OCI-LY7 (cell line): Measurements from ENCODE around the gene FDXR. TPM values are rescaled to one million over a fixed set of nuclear protein-coding genes. Genes with fewer than 3 reads are reported as not detected.

ENCODE experiments used
- BruUV-seq: library from RNA; stranded (reverse); fragments of 400-500 nt; replicated peaks from 2 replicates; lab custom pipeline; 2021; lab: Mats Ljungman, UMichigan
- CTCF ChIA-PET: fragments of 300-600 bp; sonication (Branson Sonifier 250); formaldehyde crosslinking; loops from one replicate; lab custom pipeline; 2022; ENCODE audit warnings: antibody characterized with exemption; ENCODE audit not compliant: unreplicated experiment; lab: Charles Lee
- POLR2A ChIA-PET: fragments of 300-600 bp; sonication (Branson Sonifier 250); formaldehyde crosslinking; loops from one replicate; lab custom pipeline; 2022; ENCODE audit warnings: antibody characterized with exemption; lab: Charles Lee
- DNase-seq: peaks from one replicate; pipeline ENCODE4 v3.0.0-alpha.2; 2015; ENCODE audit warnings: low spot score
- H2AFZ ChIP-seq: fragments of 200-600 bp; sonication (generic), shearing (Covaris generic); 2 replicates; pipeline ENCODE4 v1.6.1; 2014; ENCODE audit warnings: mild to moderate bottlenecking, antibody characterized with exemption, low read length, moderate library complexity
- H3K27ac ChIP-seq: fragments of 200-600 bp; sonication (generic); 2 replicates; pipeline ENCODE4 v1.5.1; 2014; ENCODE audit warnings: mixed run types, low read depth, mild to moderate bottlenecking, moderate library complexity, low read length, inconsistent platforms; ENCODE audit not compliant: poor library complexity, severe bottlenecking
- H3K36me3 ChIP-seq: fragments of 200-600 bp; sonication (generic); 2 replicates; pipeline ENCODE4 v1.6.1; 2014; ENCODE audit warnings: mild to moderate bottlenecking, antibody characterized with exemption, low read length, moderate library complexity, mixed read lengths; ENCODE audit not compliant: insufficient read depth
- H3K4me1 ChIP-seq: fragments of 200-600 bp; sonication (generic); 2 replicates; pipeline ENCODE4 v1.5.1; 2014; ENCODE audit warnings: mild to moderate bottlenecking, low read length; ENCODE audit not compliant: insufficient read depth, poor library complexity, severe bottlenecking
- H3K4me2 ChIP-seq: fragments of 200-600 bp; sonication (generic); 2 replicates; pipeline ENCODE4 v1.6.1; 2014; ENCODE audit warnings: mild to moderate bottlenecking, low read length
- H3K4me3 ChIP-seq: fragments of 200-600 bp; sonication (generic); 2 replicates; pipeline ENCODE4 v1.5.1; 2014; ENCODE audit warnings: mild to moderate bottlenecking, low read depth, low read length; ENCODE audit not compliant: poor library complexity, severe bottlenecking
- H3K79me2 ChIP-seq: fragments of 200-600 bp; sonication (generic); 2 replicates; pipeline ENCODE4 v1.6.1; 2016; ENCODE audit warnings: low read depth, mild to moderate bottlenecking, low read length, moderate library complexity, mixed read lengths; ENCODE audit not compliant: insufficient read depth
- H3K9me2 ChIP-seq: fragments of 200-600 bp; sonication (generic); 2 replicates; pipeline ENCODE4 v1.6.1; 2016; ENCODE audit warnings: mild to moderate bottlenecking, low read length, mixed read lengths; ENCODE audit not compliant: insufficient read depth
- H3K9me3 ChIP-seq: fragments of 200-600 bp; sonication (generic); 2 replicates; pipeline ENCODE4 v1.6.1; 2014; ENCODE audit warnings: mild to moderate bottlenecking, mixed run types, low read length, mixed read lengths
- H4K20me1 ChIP-seq: fragments of 200-600 bp; sonication (generic); 2 replicates; pipeline ENCODE4 v1.6.1; 2014; ENCODE audit warnings: mild to moderate bottlenecking, antibody characterized with exemption, low read length, moderate library complexity, mixed read lengths; ENCODE audit not compliant: insufficient read depth
- EZH2phosphoT487 ChIP-seq: fragments of 200-600 bp; sonication (generic); IDR thresholded peaks from 2 replicates; pipeline ENCODE4 v1.6.1; 2018; ENCODE audit warnings: low read depth, borderline replicate concordance, mild to moderate bottlenecking, mixed run types, antibody characterized with exemption, low read length, moderate library complexity, mixed read lengths
- intact Hi-C: fragments of 100-400 bp; cut with micrococcal nuclease; formaldehyde crosslinking; loops from one replicate; pipeline ENCODE4 v1.10.0; 2022; ENCODE audit not compliant: unreplicated experiment
- total RNA-seq, 2 experiments: library from RNA; depleted of rRNA in 1 of 2; stranded (reverse); fragments of >200 nt in 1 of 2; shearing (Covaris generic) in 1 of 2; gene quantifications; 2 replicates each; pipeline ENCODE4 v1.2.3, GENCODE V29; 2014 to 2022
- TF ChIP-seq, protein P1 (sequence below): fragments of 200-600 bp; sonication (generic); conservative IDR thresholded peaks from 2 replicates; pipeline ENCODE4 v1.5.1; 2014; ENCODE audit warnings: mild to moderate bottlenecking, antibody characterized with exemption, low read length, moderate library complexity, mixed read lengths

FDXR gene
- total RNA-seq, 2 experiments from 2014 or later = 12.2 to 18.3 TPM

- Histone ChIP-seq H3K36me3 (no peaks in the 10 kb centered on the region), H3K79me2 (no peaks in the 10 kb centered on the region), H3K9me2 (no peaks in the 10 kb centered on the region), H2AFZ (no peak overlapping the region), H3K9me3 (no peaks in the 10 kb centered on the region), H3K27ac (no peak overlapping the region), H3K4me1 (peaks cover 40% of the 10 kb centered on the region), H3K4me2 (no peak overlapping the region), H3K4me3 (no peak overlapping the region), H4K20me1 (no peaks in the 10 kb centered on the region)
- TF ChIP-seq EZH2phosphoT487 = no peak
- TF ChIP-seq, protein P1, sequence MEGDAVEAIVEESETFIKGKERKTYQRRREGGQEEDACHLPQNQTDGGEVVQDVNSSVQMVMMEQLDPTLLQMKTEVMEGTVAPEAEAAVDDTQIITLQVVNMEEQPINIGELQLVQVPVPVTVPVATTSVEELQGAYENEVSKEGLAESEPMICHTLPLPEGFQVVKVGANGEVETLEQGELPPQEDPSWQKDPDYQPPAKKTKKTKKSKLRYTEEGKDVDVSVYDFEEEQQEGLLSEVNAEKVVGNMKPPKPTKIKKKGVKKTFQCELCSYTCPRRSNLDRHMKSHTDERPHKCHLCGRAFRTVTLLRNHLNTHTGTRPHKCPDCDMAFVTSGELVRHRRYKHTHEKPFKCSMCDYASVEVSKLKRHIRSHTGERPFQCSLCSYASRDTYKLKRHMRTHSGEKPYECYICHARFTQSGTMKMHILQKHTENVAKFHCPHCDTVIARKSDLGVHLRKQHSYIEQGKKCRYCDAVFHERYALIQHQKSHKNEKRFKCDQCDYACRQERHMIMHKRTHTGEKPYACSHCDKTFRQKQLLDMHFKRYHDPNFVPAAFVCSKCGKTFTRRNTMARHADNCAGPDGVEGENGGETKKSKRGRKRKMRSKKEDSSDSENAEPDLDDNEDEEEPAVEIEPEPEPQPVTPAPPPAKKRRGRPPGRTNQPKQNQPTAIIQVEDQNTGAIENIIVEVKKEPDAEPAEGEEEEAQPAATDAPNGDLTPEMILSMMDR = no peak
- no TSS peak for BruUV-seq
- intact Hi-C loops = no loop called here
- no peak for DNase-seq
- CTCF ChIA-PET = no interaction called here
- POLR2A ChIA-PET = interaction anchor here (1.3 kb wide), 1 partner anchor 42 kb away, joined by 4 read pairs; the partner anchor contains the start of gene FDXR
These were observed 41.9 kb downstream of the FDXR start for GRCh38 chr17:74830861-74831260.

DNA sequence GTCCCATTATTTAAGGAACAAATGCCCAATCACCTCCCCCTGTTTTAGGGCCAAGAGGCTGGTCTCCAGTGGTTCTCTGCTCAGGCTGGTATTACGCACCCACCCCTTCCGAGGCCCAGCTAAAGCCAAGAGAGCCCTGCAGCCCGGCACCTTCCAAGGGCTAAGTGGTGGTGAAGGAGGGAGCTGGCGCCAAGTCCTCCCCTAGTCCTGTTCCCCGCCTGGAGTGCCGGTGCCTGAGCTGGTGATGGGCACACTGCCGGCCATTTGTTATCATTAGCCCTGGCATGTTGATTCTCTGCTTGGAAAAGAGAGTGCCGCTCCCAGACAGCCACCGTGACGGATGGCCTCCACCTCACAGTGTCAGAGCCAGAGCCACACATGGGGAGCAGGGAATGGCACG is 45.0 kb downstream of the FDXR start:
- TF ChIP-seq, protein P1 = no peak
- TF ChIP-seq EZH2phosphoT487 = no peak
- BruUV-seq = no TSS peak

GRCh38 chr17:74825952-74826719 is 46.7 kb downstream of the FDXR start:
- POLR2A ChIA-PET = interaction anchor here (0.5 to 0.6 kb wide), 3 partner anchors 50 to 125 kb away, joined by 3 to 4 read pairs (median 3); partner anchors contain the start of gene NAT9
- DNase-seq = no peak
- intact Hi-C loops = no loop called here
- Histone ChIP-seq H4K20me1 (no peaks in the 10 kb centered on the region; the same call in 1 of the 2 replicates), H3K79me2 (no peaks in the 10 kb centered on the region), H3K36me3 (no peaks in the 10 kb centered on the region), H2AFZ (no peak overlapping the region), H3K4me3 (no peak overlapping the region), H3K4me1 (no peaks in the 10 kb centered on the region), H3K4me2 (no peak overlapping the region), H3K27ac (no peak overlapping the region), H3K9me3 (no peaks in the 10 kb centered on the region), H3K9me2 (no peaks in the 10 kb centered on the region)
- no TSS peak for BruUV-seq
- no peak for TF ChIP-seq EZH2phosphoT487
- TF ChIP-seq, protein P1 = no peak
- CTCF ChIA-PET = no interaction called here

More for the DNA sequence above, 45.0 kb downstream of the FDXR start:
- ChIA-PET CTCF (interaction anchor here (0.6 kb wide), 1 partner anchor 165 kb away, joined by 3 read pairs; no protein-coding TSS in a partner anchor), POLR2A (interaction anchor here (0.6 to 1.1 kb wide), 2 partner anchors 37 to 45 kb away, joined by 3 to 4 read pairs; no protein-coding TSS in a partner anchor)
- no peak overlapping the region for H3K4me3 ChIP-seq
- no peaks in the 10 kb centered on the region for H3K79me2 ChIP-seq
- no peaks in the 10 kb centered on the region for H3K9me2 ChIP-seq
- no peaks in the 10 kb centered on the region; the same call in 1 of the 2 replicates for H4K20me1 ChIP-seq
- peaks cover 13% of the 10 kb centered on the region for H3K4me1 ChIP-seq
- no peak overlapping the region for H3K27ac ChIP-seq
- intact Hi-C loops = no loop called here
- no peaks in the 10 kb centered on the region for H3K9me3 ChIP-seq
- H2AFZ ChIP-seq = no peak overlapping the region
- DNase-seq = no peak
- H3K4me2 ChIP-seq = no peak overlapping the region
- H3K36me3 ChIP-seq = no peaks in the 10 kb centered on the region
